ENCODE results near the gene CCNB1.
"Not testable (repeated sequence)": the region's sequence is repeated elsewhere in the genome, so short reads cannot be mapped to it uniquely, and the experiment has no call there.

GRCh38 chr5:69220371-69220770 is 53.4 kb downstream of the CCNB1 start:
- TF ChIP-seq ZNF391 (tag by site-specific recombination; IDR thresholded peaks at IDR 0.05; ENCODE audit: borderline replicate concordance, low read depth); PBX3 (CRISPR knock-in tag; IDR thresholded peaks at IDR 0.05); ZNF510 (tag by site-specific recombination; IDR thresholded peaks at IDR 0.05; ENCODE audit: insufficient replicate concordance); ZNF341 (tag by site-specific recombination; IDR thresholded peaks at IDR 0.05; ENCODE audit: low read depth); CTCF (tag by site-specific recombination; IDR thresholded peaks at IDR 0.05); SCRT2 (tag by site-specific recombination; IDR thresholded peaks at IDR 0.05); SETDB1 (IDR thresholded peaks at IDR 0.05; ENCODE audit: insufficient read length, low read length); ZNF610 (tag by site-specific recombination; IDR thresholded peaks at IDR 0.05; ENCODE audit: borderline replicate concordance); ZNF518A (tag by site-specific recombination; conservative IDR thresholded peaks at IDR 0.05; ENCODE audit: low read depth); EGR2 (tag by site-specific recombination; IDR thresholded peaks at IDR 0.05; ENCODE audit: low read depth); YY1 (tag by site-specific recombination; IDR thresholded peaks at IDR 0.05); KLF16 (tag by site-specific recombination; IDR thresholded peaks at IDR 0.05): not testable (repeated sequence)

Data from HEK293 (cell line).